NCI-H748 (cell line): ENCODE data around the gene NEK8.
A peak's percentile ranks its signal among the peaks of the same experiment; 100 is the strongest.
"Not testable (repeated sequence)": the region's sequence is repeated elsewhere in the genome, so short reads cannot be mapped to it uniquely, and the experiment has no call there.

Source experiments
- DNase-seq: peaks from one replicate; lab custom pipeline; 2025; ENCODE audit not compliant: unreplicated experiment; lab: John Stamatoyannopoulos, UW

NEK8 gene

GRCh38 chr17:28725166-28725659 is 3.4 kb upstream of the NEK8 start:
- no peak for DNase-seq

GRCh38 chr17:28725660-28726225 is 2.8 kb upstream of the NEK8 start:
- DNase-seq = peak; percentile 93

- peak; percentile 86 for DNase-seq
Measured at GRCh38 chr17:28726226-28726626, 2.4 kb upstream of the NEK8 start, which contains the start of gene TLCD1. Gene TLCD1 (minus strand): TSS chr17:28726233. CDS start chr17:28726097, 136 bp downstream.

GRCh38 chr17:28726627-28727491 is 1.7 kb upstream of the NEK8 start:
- DNase-seq = peak; percentile 99

- DNase-seq = no peak
Measured at GRCh38 chr17:28729950-28730330, 1.4 kb downstream of the NEK8 start.

GRCh38 chr17:28733346-28733745 is 4.8 kb downstream of the NEK8 start:
- DNase-seq = no peak

GRCh38 chr17:28734712-28735241 is 6.2 kb downstream of the NEK8 start:
- no peak for DNase-seq

- no peak for DNase-seq
Measured at GRCh38 chr17:28735242-28735722, 6.7 kb downstream of the NEK8 start.

GRCh38 chr17:28735913-28736769 is 7.6 kb downstream of the NEK8 start:
- DNase-seq = not testable (repeated sequence)

GRCh38 chr17:28737316-28737715 is 8.7 kb downstream of the NEK8 start:
- no peak for DNase-seq

GRCh38 chr17:28737770-28738679 is 9.4 kb downstream of the NEK8 start:
- no peak for DNase-seq

- no peak for DNase-seq
Measured at GRCh38 chr17:28738680-28739384, 10.2 kb downstream of the NEK8 start.

GRCh38 chr17:28740406-28741357 is 12.1 kb downstream of the NEK8 start:
- DNase-seq = no peak

GRCh38 chr17:28741358-28742349 is 13.1 kb downstream of the NEK8 start:
- peak; percentile 56 for DNase-seq

- DNase-seq = peak; percentile 94
Measured at GRCh38 chr17:28743243-28744103, 14.9 kb downstream of the NEK8 start, which contains the start of gene TRAF4. Gene TRAF4 (plus strand): TSS chr17:28744011. CDS start chr17:28744113, 102 bp downstream.
